Measurements from ENCODE around the gene PITPNC1. TPM values are rescaled to one million over a fixed set of nuclear protein-coding genes. Genes with fewer than 3 reads are reported as not detected.
"Not testable (repeated sequence)": the region's sequence is repeated elsewhere in the genome, so short reads cannot be mapped to it uniquely, and the experiment has no call there.

The PITPNC1 gene
- total RNA-seq, 4 donors from 2014 or later: 14.1 to 35.5 (median 31.8) TPM

GRCh38 chr17:67336859-67337258 is 40.2 kb upstream of the PITPNC1 start:
- 94% methylated on average over 12 of the region's 12 CpGs for WGBS
- no peak for DNase-seq (ENCODE audit: extremely low spot score)

DNA sequence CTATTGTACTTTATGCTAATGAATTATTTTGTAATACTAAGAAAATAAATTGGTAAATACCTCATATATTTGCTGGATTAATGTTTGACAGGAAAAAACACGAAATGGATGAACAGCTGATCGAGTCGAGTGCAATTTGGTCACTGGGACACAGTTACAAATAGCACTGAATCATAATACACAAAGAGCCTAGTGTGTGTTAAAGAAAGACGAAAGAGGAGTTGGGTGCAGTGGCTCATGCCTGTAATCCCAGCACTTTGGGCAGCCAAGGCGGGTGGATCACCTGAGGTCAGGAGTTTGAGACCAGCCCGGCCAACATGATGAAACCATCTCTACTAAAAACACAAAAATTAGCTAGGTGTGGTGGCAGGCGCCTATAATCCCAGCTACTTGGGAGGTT is 38.7 kb upstream of the PITPNC1 start:
- H3K4me1 ChIP-seq; H3K27me3 ChIP-seq; H3K4me3 ChIP-seq; H3K9me3 ChIP-seq; intact Hi-C loops (cut with DNase I); DNase-seq (ENCODE audit: extremely low spot score); H3K27ac ChIP-seq (replicated peaks in 1 of 4): not testable (repeated sequence)
- WGBS: 90% methylated on average over 7 of the region's 7 CpGs
- H3K36me3 ChIP-seq: peaks cover 14 to 45% (median 34%) of the 10 kb centered on the region in 4 donors

More at GRCh38 chr17:67336859-67337258, 40.2 kb upstream of the PITPNC1 start:
- Histone ChIP-seq H3K36me3 (peaks cover 8 to 30% (median 20%) of the 10 kb centered on the region in 4 donors), H3K9me3 (peaks cover 0 to 3% (median 0%) of the 10 kb centered on the region in 4 donors), H3K4me3 (no peak overlapping the region), H3K27ac (replicated peaks in 1 of 4) (no peak overlapping the region), H3K27me3 (no peaks in the 10 kb centered on the region), H3K4me1 (no peaks in the 10 kb centered on the region)
- TF ChIP-seq EP300 (IDR thresholded peaks at IDR 0.05): no peak
- TF ChIP-seq POLR2AphosphoS5 (IDR thresholded peaks at IDR 0.05): no peak
- no peak for TF ChIP-seq CTCF (IDR thresholded peaks at IDR 0.05)
- no peak for TF ChIP-seq POLR2A (IDR thresholded peaks at IDR 0.05; ENCODE audit: low read depth)
- intact Hi-C loops (cut with DNase I): no loop called here

GRCh38 chr17:67343237-67343636 is 33.8 kb upstream of the PITPNC1 start:
- WGBS: 98% methylated on average over 5 of the region's 5 CpGs

DNA sequence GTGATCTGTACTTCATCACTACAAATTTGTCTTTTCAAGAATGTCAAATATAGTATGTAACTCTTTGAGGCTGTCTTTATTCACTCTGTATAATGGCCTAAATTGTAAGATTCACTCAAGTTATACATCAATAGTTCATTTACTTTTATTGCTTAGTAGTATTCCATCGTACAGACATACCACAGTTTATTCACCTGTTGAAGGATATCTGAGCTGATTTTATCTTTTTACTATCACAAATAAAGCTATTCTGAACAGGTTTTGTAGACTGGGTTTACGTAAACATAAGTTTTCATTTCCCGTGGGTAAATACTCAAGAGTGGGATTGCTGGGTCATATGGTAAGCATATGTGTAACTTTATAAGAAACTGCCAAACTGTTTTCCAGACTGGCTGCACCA is 29.3 kb upstream of the PITPNC1 start:
- TF ChIP-seq CTCF (IDR thresholded peaks at IDR 0.05): no peak
- TF ChIP-seq POLR2A (IDR thresholded peaks at IDR 0.05; ENCODE audit: low read depth): no peak
- no peak for TF ChIP-seq POLR2AphosphoS5 (IDR thresholded peaks at IDR 0.05)
- no peak for TF ChIP-seq EP300 (IDR thresholded peaks at IDR 0.05)
- H3K4me1 ChIP-seq: no peaks in the 10 kb centered on the region
- H3K4me3 ChIP-seq: no peak overlapping the region
- no peaks in the 10 kb centered on the region for H3K9me3 ChIP-seq
- H3K36me3 ChIP-seq: peaks cover 45 to 99% (median 88%) of the 10 kb centered on the region in 4 donors
- H3K27me3 ChIP-seq: no peaks in the 10 kb centered on the region
- WGBS: 95% methylated on average over 3 of the region's 3 CpGs
- intact Hi-C loops (cut with DNase I): no loop called here
- DNase-seq (ENCODE audit: extremely low spot score): no peak
- no peak overlapping the region for H3K27ac ChIP-seq (replicated peaks in 1 of 4)

More at GRCh38 chr17:67343237-67343636, 33.8 kb upstream of the PITPNC1 start:
- TF ChIP-seq EP300 (IDR thresholded peaks at IDR 0.05) (no peak), POLR2A (IDR thresholded peaks at IDR 0.05; ENCODE audit: low read depth) (no peak), CTCF (IDR thresholded peaks at IDR 0.05) (no peak), POLR2AphosphoS5 (IDR thresholded peaks at IDR 0.05) (no peak)
- no peaks in the 10 kb centered on the region for H3K27me3 ChIP-seq
- no peaks in the 10 kb centered on the region for H3K4me1 ChIP-seq
- H3K4me3 ChIP-seq: no peak overlapping the region
- no peak for DNase-seq (ENCODE audit: extremely low spot score)
- H3K9me3 ChIP-seq: no peaks in the 10 kb centered on the region
- intact Hi-C loops (cut with DNase I): no loop called here
- peaks cover 55 to 94% (median 81%) of the 10 kb centered on the region in 4 donors for H3K36me3 ChIP-seq
- H3K27ac ChIP-seq (replicated peaks in 1 of 4): no peak overlapping the region

- no peak overlapping the region for H3K27ac ChIP-seq (replicated peaks in 1 of 4)
- H3K4me3 ChIP-seq: no peak overlapping the region
- DNase-seq (ENCODE audit: extremely low spot score): no peak
- no peaks in the 10 kb centered on the region for H3K4me1 ChIP-seq
- no peaks in the 10 kb centered on the region for H3K9me3 ChIP-seq
- peaks cover 43 to 99% (median 88%) of the 10 kb centered on the region in 4 donors for H3K36me3 ChIP-seq
- H3K27me3 ChIP-seq: no peaks in the 10 kb centered on the region
- whole genome bisulfite sequencing: 98% methylated on average over 1 of the region's 1 CpG
- intact Hi-C loops (cut with DNase I): no loop called here
- TF ChIP-seq POLR2AphosphoS5 (IDR thresholded peaks at IDR 0.05) (no peak), CTCF (IDR thresholded peaks at IDR 0.05) (no peak), POLR2A (IDR thresholded peaks at IDR 0.05; ENCODE audit: low read depth) (no peak), EP300 (IDR thresholded peaks at IDR 0.05) (no peak)
These were observed 27.7 kb upstream of the PITPNC1 start for GRCh38 chr17:67349420-67349819.

Data from esophagus muscularis mucosa (tissue), 4 donors.